H9 (cell line): ENCODE results near the gene AMBRA1. TPM values are rescaled to one million over a fixed set of nuclear protein-coding genes. Genes with fewer than 3 reads are reported as not detected.

Source experiments
- DNase-seq: peaks from one replicate; pipeline ENCODE4 v3.0.0-alpha.2; 2017
- H2AFZ ChIP-seq: one replicate; pipeline ENCODE4 v1.6.1; 2013; ENCODE audit warnings: mild to moderate bottlenecking, low read length, control low read depth, moderate library complexity
- H2AK5ac ChIP-seq: 2 replicates; pipeline ENCODE4 v1.6.1; 2013; ENCODE audit warnings: low read length, control low read depth, mixed read lengths; ENCODE audit not compliant: insufficient read length
- H2BK120ac ChIP-seq: one replicate; pipeline ENCODE4 v1.6.1; 2013; ENCODE audit warnings: low read depth, mild to moderate bottlenecking, low read length, control low read depth, inconsistent platforms; ENCODE audit not compliant: poor library complexity, severe bottlenecking
- H2BK12ac ChIP-seq: 2 replicates; pipeline ENCODE4 v1.6.1; 2013; ENCODE audit warnings: low read length, control low read depth, mixed read lengths, low read depth; ENCODE audit not compliant: insufficient read length
- H2BK15ac ChIP-seq: 2 replicates; pipeline ENCODE4 v1.6.1; 2013; ENCODE audit warnings: low read depth, low read length, control low read depth
- H2BK20ac ChIP-seq: one replicate; pipeline ENCODE4 v1.6.1; 2013; ENCODE audit warnings: low read depth, mild to moderate bottlenecking, low read length, control low read depth, inconsistent platforms; ENCODE audit not compliant: poor library complexity, severe bottlenecking
- H2BK5ac ChIP-seq: 2 replicates; pipeline ENCODE4 v1.6.1; 2013; ENCODE audit warnings: low read length, control low read depth, mixed read lengths; ENCODE audit not compliant: insufficient read length
- H3K14ac ChIP-seq: 2 replicates; pipeline ENCODE4 v1.6.1; 2013; ENCODE audit warnings: low read length, control low read depth; ENCODE audit not compliant: insufficient read depth
- H3K18ac ChIP-seq: 2 replicates; pipeline ENCODE4 v1.6.1; 2013; ENCODE audit warnings: low read depth, mild to moderate bottlenecking, mixed read lengths, low read length, control low read depth; ENCODE audit not compliant: insufficient read length
- H3K23ac ChIP-seq: 2 replicates; pipeline ENCODE4 v1.6.1; 2013; ENCODE audit warnings: low read length, control low read depth, mixed read lengths, low read depth; ENCODE audit not compliant: insufficient read length
- H3K23me2 ChIP-seq: 2 replicates; pipeline ENCODE4 v1.6.1; 2013; ENCODE audit warnings: low read depth, mild to moderate bottlenecking, mixed read lengths, low read length, control low read depth; ENCODE audit not compliant: insufficient read length, poor library complexity, severe bottlenecking
- H3K27ac ChIP-seq: 2 replicates; pipeline ENCODE4 v1.5.1; 2013; ENCODE audit warnings: low read length, control low read depth, mixed read lengths, low read depth; ENCODE audit not compliant: insufficient read length
- H3K27me3 ChIP-seq: 2 replicates; pipeline ENCODE4 v1.6.1; 2013; ENCODE audit warnings: low read length, control low read depth, inconsistent platforms; ENCODE audit not compliant: insufficient read depth
- H3K4ac ChIP-seq: 2 replicates; pipeline ENCODE4 v1.6.1; 2013; ENCODE audit warnings: low read depth, mild to moderate bottlenecking, control low read depth, inconsistent platforms, low read length, moderate library complexity
- H3K4me1 ChIP-seq: 2 replicates; pipeline ENCODE4 v1.6.1; 2013; ENCODE audit warnings: low read length, control low read depth, inconsistent platforms; ENCODE audit not compliant: insufficient read depth
- H3K4me2 ChIP-seq: 2 replicates; pipeline ENCODE4 v1.6.1; 2013; ENCODE audit warnings: low read length, control low read depth, mixed read lengths; ENCODE audit not compliant: insufficient read length, insufficient read depth
- H3K56ac ChIP-seq: 2 replicates; pipeline ENCODE4 v1.6.1; 2013; ENCODE audit warnings: low read depth, mild to moderate bottlenecking, mixed read lengths, low read length, control low read depth; ENCODE audit not compliant: insufficient read length
- H3K79me1 ChIP-seq: 2 replicates; pipeline ENCODE4 v1.6.1; 2013; ENCODE audit warnings: low read depth, mild to moderate bottlenecking, moderate library complexity, low read length, control low read depth, inconsistent platforms; ENCODE audit not compliant: insufficient read depth, poor library complexity, severe bottlenecking
- H3K79me2 ChIP-seq: 2 replicates; pipeline ENCODE4 v1.6.1; 2013; ENCODE audit warnings: low read length, control low read depth, inconsistent platforms; ENCODE audit not compliant: insufficient read depth
- H3K9ac ChIP-seq: 2 replicates; pipeline ENCODE4 v1.6.1; 2013; ENCODE audit warnings: low read length, control low read depth, mixed read lengths; ENCODE audit not compliant: insufficient read length; ENCODE audit errors: extremely low read depth
- H3K9me3 ChIP-seq: one replicate; pipeline ENCODE4 v1.6.1; 2013; ENCODE audit warnings: low read depth, low read length, inconsistent platforms; ENCODE audit not compliant: control insufficient read depth
- H3T11ph ChIP-seq: one replicate; pipeline ENCODE4 v1.6.1; 2013; ENCODE audit warnings: mild to moderate bottlenecking, low read length, control low read depth, inconsistent platforms
- H4K20me1 ChIP-seq: one replicate; pipeline ENCODE4 v1.6.1; 2013; ENCODE audit not compliant: control insufficient read depth, insufficient read length, insufficient read depth
- H4K5ac ChIP-seq: 2 replicates; pipeline ENCODE4 v1.6.1; 2013; ENCODE audit warnings: low read depth, mild to moderate bottlenecking, mixed read lengths, low read length, control low read depth; ENCODE audit not compliant: insufficient read length
- H4K8ac ChIP-seq: replicated peaks from 2 replicates; pipeline ENCODE4 v1.6.1; 2013; ENCODE audit warnings: low read length, control low read depth, mixed read lengths, low read depth; ENCODE audit not compliant: insufficient read length
- H4K91ac ChIP-seq: 2 replicates; pipeline ENCODE4 v1.6.1; 2013; ENCODE audit warnings: low read depth, mild to moderate bottlenecking, moderate library complexity, mixed read lengths, low read length, control low read depth; ENCODE audit not compliant: insufficient read length
- H3K27ac Mint-ChIP-seq, 3 experiments: 2 replicates in 2 of 3; 3 replicates in 1 of 3; pipeline ENCODE4 v1.8.0; 2020 to 2021; ENCODE audit warnings: mixed read lengths in 3 of 3, mild to moderate bottlenecking in 1 of 3, moderate library complexity in 1 of 3
- H3K27me3 Mint-ChIP-seq: 2 replicates; pipeline ENCODE4 v1.8.0; 2021; ENCODE audit warnings: low read depth, mild to moderate bottlenecking, moderate library complexity, mixed read lengths
- H3K36me3 Mint-ChIP-seq, 3 experiments: 2 replicates in 2 of 3; 3 replicates in 1 of 3; pipeline ENCODE4 v1.8.0; 2020 to 2021; ENCODE audit warnings: low read depth in 3 of 3, mixed read lengths in 3 of 3; ENCODE audit not compliant: insufficient read depth in 1 of 3
- H3K4me1 Mint-ChIP-seq, 2 experiments: 2 replicates each; pipeline ENCODE4 v1.8.0; 2020; ENCODE audit warnings: mixed read lengths in 2 of 2
- H3K4me3 Mint-ChIP-seq, 2 experiments: 2 replicates in 1 of 2; 3 replicates in 1 of 2; pipeline ENCODE4 v1.8.0; 2020 to 2021; ENCODE audit warnings: mild to moderate bottlenecking in 2 of 2, mixed read lengths in 2 of 2, moderate library complexity in 1 of 2
- H3K9me3 Mint-ChIP-seq, 2 experiments: 2 replicates in 1 of 2; 3 replicates in 1 of 2; pipeline ENCODE4 v1.8.0; 2020; ENCODE audit warnings: mild to moderate bottlenecking in 2 of 2, mixed read lengths in 2 of 2, moderate library complexity in 1 of 2
- WGBS: extraction: QIAGEN DNeasy Blood & Tissue Kit; methylation state at CpG from one replicate; pipeline ENCODE4 v1.1.7; 2013; ENCODE audit warnings: missing lambda C conversion rate, low lambda C conversion rate, mixed read lengths; ENCODE audit not compliant: insufficient read length; ENCODE audit errors: extremely low coverage; 5-methylcytosine and 5-hydroxymethylcytosine counted together
- total RNA-seq: library from RNA; stranded (reverse); gene quantifications from 2 replicates; pipeline ENCODE4 v1.2.1, GENCODE V29; 2021
- TF ChIP-seq, protein P1 (sequence below): fragments of 200-600 bp; sonication (generic); conservative IDR thresholded peaks from 3 replicates; pipeline ENCODE4 v1.8.0; 2021; ENCODE audit warnings: antibody characterized with exemption, mild to moderate bottlenecking

Gene AMBRA1
- total RNA-seq, 1 experiment from 2014 or later = 37.5 TPM

- H4K91ac ChIP-seq = no peak overlapping the region
- H3K4ac ChIP-seq = no peak overlapping the region
- TF ChIP-seq, protein P1, sequence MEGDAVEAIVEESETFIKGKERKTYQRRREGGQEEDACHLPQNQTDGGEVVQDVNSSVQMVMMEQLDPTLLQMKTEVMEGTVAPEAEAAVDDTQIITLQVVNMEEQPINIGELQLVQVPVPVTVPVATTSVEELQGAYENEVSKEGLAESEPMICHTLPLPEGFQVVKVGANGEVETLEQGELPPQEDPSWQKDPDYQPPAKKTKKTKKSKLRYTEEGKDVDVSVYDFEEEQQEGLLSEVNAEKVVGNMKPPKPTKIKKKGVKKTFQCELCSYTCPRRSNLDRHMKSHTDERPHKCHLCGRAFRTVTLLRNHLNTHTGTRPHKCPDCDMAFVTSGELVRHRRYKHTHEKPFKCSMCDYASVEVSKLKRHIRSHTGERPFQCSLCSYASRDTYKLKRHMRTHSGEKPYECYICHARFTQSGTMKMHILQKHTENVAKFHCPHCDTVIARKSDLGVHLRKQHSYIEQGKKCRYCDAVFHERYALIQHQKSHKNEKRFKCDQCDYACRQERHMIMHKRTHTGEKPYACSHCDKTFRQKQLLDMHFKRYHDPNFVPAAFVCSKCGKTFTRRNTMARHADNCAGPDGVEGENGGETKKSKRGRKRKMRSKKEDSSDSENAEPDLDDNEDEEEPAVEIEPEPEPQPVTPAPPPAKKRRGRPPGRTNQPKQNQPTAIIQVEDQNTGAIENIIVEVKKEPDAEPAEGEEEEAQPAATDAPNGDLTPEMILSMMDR = no peak
- no peak overlapping the region for H2BK20ac ChIP-seq
- H3K4me2 ChIP-seq = no peak overlapping the region
- no peak overlapping the region for H2AFZ ChIP-seq
- no peak overlapping the region for H2BK12ac ChIP-seq
- no peak overlapping the region for H3K4me3 Mint-ChIP-seq
- no peak overlapping the region for H3K9ac ChIP-seq
- peaks cover 0 to 9% of the 10 kb centered on the region in 2 experiments; a peak in 3 of 4 replicates for H3K4me1 Mint-ChIP-seq
- H3K27me3 Mint-ChIP-seq = no peaks in the 10 kb centered on the region; the same call in 1 of the 2 replicates
- 0 out of 2 replicates have a peak, but pooled peaks cover 3% of the 10 kb centered on the region for H3K79me2 ChIP-seq
- no peak overlapping the region for H3K27ac ChIP-seq
- no peak overlapping the region for H4K5ac ChIP-seq
- no peak overlapping the region for H2AK5ac ChIP-seq
- no peaks in the 10 kb centered on the region for H3K9me3 Mint-ChIP-seq
- no peak overlapping the region for H2BK15ac ChIP-seq
- H3K4me1 ChIP-seq = no peaks in the 10 kb centered on the region
- no peaks in the 10 kb centered on the region for H3K79me1 ChIP-seq
- no peak overlapping the region for H3K14ac ChIP-seq
- H4K8ac ChIP-seq = no peak overlapping the region
- H3K27me3 ChIP-seq = no peaks in the 10 kb centered on the region
- no peaks in the 10 kb centered on the region for H3K23me2 ChIP-seq
- H2BK120ac ChIP-seq = no peak overlapping the region
- no peaks in the 10 kb centered on the region for H3K9me3 ChIP-seq
- no peaks in the 10 kb centered on the region for H4K20me1 ChIP-seq
- H3K27ac Mint-ChIP-seq = peak overlapping the region in 1 of 3 experiments; percentile 44; a peak in 2 of 7 replicates
- DNase-seq = no peak
- no peak overlapping the region for H3K23ac ChIP-seq
- H3K18ac ChIP-seq = no peak overlapping the region
- H3K36me3 Mint-ChIP-seq = peaks cover 0 to 13% (median 0%) of the 10 kb centered on the region in 3 experiments; a peak in 2 of 7 replicates
- WGBS = no CpG with 5 or more reads among the region's 9 CpGs
- no peak overlapping the region for H2BK5ac ChIP-seq
- H3K56ac ChIP-seq = no peak overlapping the region
- H3T11ph ChIP-seq = no peak overlapping the region
These were observed 100.0 kb downstream of the AMBRA1 start for GRCh38 chr11:46493791-46494190.
